CD4-positive, CD25-positive, alpha-beta regulatory T cell (primary cell): ENCODE measurements around the gene NHSL2. TPM values are rescaled to one million over a fixed set of nuclear protein-coding genes. Genes with fewer than 3 reads are reported as not detected.
A peak's percentile ranks its signal among the peaks of the same experiment; 100 is the strongest.
"Not testable (repeated sequence)": the region's sequence is repeated elsewhere in the genome, so short reads cannot be mapped to it uniquely, and the experiment has no call there.

Experiments
- ATAC-seq, 2 donors: fragments of 150-1000 bp; cut with Tn5 transposase; one replicate each; pipeline ENCODE4 v1.10.0; 2021; ENCODE audit warnings: low read depth in 2 of 2, moderate number of reproducible peaks in 2 of 2, moderate library complexity in 1 of 2
- DNase-seq, 3 donors: peaks; one replicate each; pipeline versions ENCODE4 v3.0.0 to v3.0.0-alpha.2; 2012 to 2022; ENCODE audit warnings: mixed read lengths in 1 of 3
- H3K27ac ChIP-seq: one replicate; pipeline ENCODE4 v1.7.0; 2013; ENCODE audit warnings: mild to moderate bottlenecking, low read length; ENCODE audit not compliant: insufficient read depth, poor library complexity, severe bottlenecking
- H3K27me3 ChIP-seq: one replicate; pipeline ENCODE4 v1.7.0; 2013; ENCODE audit warnings: low read length; ENCODE audit not compliant: control insufficient read depth, insufficient read depth
- H3K36me3 ChIP-seq: one replicate; pipeline ENCODE4 v1.7.0; 2013; ENCODE audit warnings: mild to moderate bottlenecking, low read length, moderate library complexity; ENCODE audit not compliant: control insufficient read depth, insufficient read depth
- H3K4me1 ChIP-seq: 2 replicates; pipeline ENCODE4 v1.7.0; 2013; ENCODE audit warnings: mild to moderate bottlenecking, low read length; ENCODE audit not compliant: insufficient read depth, control insufficient read depth, poor library complexity, severe bottlenecking
- H3K4me3 ChIP-seq: one replicate; pipeline ENCODE4 v1.7.0; 2013; ENCODE audit warnings: low read depth, mild to moderate bottlenecking, low read length, moderate library complexity
- H3K9me3 ChIP-seq, 2 experiments: 1 replicate in 1 of 2; 2 replicates in 1 of 2; pipeline ENCODE4 v1.7.0; 2013; ENCODE audit warnings: low read length in 2 of 2, mild to moderate bottlenecking in 1 of 2, moderate library complexity in 1 of 2; ENCODE audit not compliant: control insufficient read depth in 2 of 2
- H3K27ac Mint-ChIP-seq, 3 donors: one replicate each; pipeline ENCODE4 v1.8.0; 2020 to 2022; ENCODE audit warnings: mild to moderate bottlenecking in 3 of 3, mixed read lengths in 3 of 3, moderate library complexity in 2 of 3
- H3K27me3 Mint-ChIP-seq: one replicate; pipeline ENCODE4 v1.8.0; 2022; ENCODE audit warnings: mild to moderate bottlenecking, mixed read lengths
- H3K36me3 Mint-ChIP-seq: one replicate; pipeline ENCODE4 v1.8.0; 2020; ENCODE audit warnings: mixed read lengths
- H3K4me1 Mint-ChIP-seq, 4 donors: one replicate each; pipeline ENCODE4 v1.8.0; 2020 to 2022; ENCODE audit warnings: mixed read lengths in 4 of 4, mild to moderate bottlenecking in 1 of 4
- H3K4me3 Mint-ChIP-seq, 4 donors: one replicate each; pipeline ENCODE4 v1.8.0; 2020 to 2022; ENCODE audit warnings: mild to moderate bottlenecking in 4 of 4, mixed read lengths in 4 of 4, moderate library complexity in 3 of 4
- H3K9me3 Mint-ChIP-seq, 7 donors: one replicate each; pipeline ENCODE4 v1.8.0; 2020 to 2022; ENCODE audit warnings: mixed read lengths in 7 of 7, mild to moderate bottlenecking in 3 of 7, moderate library complexity in 2 of 7
- polyA plus RNA-seq, 4 donors: library from polyadenylated mRNA; unstranded; fragments of 300-500 nt; fragmentation: Illumina TruSeq; gene quantifications; one replicate each; pipeline ENCODE4 v1.2.3, GENCODE V29; 2021
- total RNA-seq: library from RNA; stranded (reverse); gene quantifications from one replicate; pipeline ENCODE4 v1.2.3, GENCODE V29; 2022

The NHSL2 gene
- total and polyA plus RNA-seq, 5 donors from 2014 or later, result 1.5 to 6.7 (median 2.2) TPM

DNA sequence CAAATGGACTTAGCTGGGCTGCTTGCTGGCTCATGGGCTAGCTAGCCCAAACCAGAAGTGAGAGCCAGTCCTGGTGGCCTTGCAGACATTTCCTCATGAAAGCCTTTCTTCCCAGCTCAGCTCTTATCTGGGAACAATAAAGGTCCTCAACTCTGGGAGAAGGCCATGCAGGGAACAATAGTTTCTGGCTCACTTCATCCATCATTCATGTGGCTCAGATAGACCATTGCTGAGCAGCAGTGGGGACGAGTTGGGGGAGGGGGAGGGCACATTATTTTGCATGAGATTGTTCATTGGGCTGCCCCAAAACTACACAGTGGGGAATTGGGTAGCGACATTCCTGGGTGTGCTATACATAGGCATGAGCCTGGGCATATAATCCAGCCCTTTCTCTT lies 47.6 kb downstream of the NHSL2 start:
- Histone ChIP-seq H3K4me1 (no peaks in the 10 kb centered on the region), H3K9me3 (no peaks in the 10 kb centered on the region), H3K36me3 (no peaks in the 10 kb centered on the region), H3K27ac (no peak overlapping the region), H3K4me3 (no peak overlapping the region), H3K27me3 (no peaks in the 10 kb centered on the region)
- H3K4me1 Mint-ChIP-seq, result no peaks in the 10 kb centered on the region
- H3K9me3 Mint-ChIP-seq, result peaks cover 0 to 1% (median 0%) of the 10 kb centered on the region in 7 donors
- no peak overlapping the region for H3K4me3 Mint-ChIP-seq
- no peak for ATAC-seq
- no peak for DNase-seq
- no peaks in the 10 kb centered on the region for H3K36me3 Mint-ChIP-seq
- no peaks in the 10 kb centered on the region for H3K27me3 Mint-ChIP-seq
- H3K27ac Mint-ChIP-seq, result no peak overlapping the region

DNA sequence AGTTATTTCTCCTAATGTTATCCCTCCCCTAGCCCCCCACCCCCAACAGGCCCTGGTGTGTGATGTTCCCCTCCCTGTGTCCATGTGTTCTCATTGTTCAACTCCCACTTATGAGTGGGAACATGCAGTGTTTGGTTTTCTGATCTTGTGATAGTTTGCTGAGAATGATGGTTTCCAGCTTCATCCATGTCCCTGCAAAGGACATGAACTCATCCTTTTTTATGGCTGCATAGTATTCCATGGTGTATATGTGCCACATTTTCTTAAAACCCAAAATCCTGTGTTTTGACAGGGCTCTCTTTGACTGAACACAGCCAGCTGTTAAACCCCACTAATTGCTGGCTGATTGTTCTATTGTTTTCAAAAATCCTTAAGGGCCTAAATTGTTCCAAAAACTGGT lies 53.5 kb downstream of the NHSL2 start:
- H3K4me1 Mint-ChIP-seq, H3K9me3 Mint-ChIP-seq, DNase-seq, H3K27ac Mint-ChIP-seq, H3K27me3 ChIP-seq, ATAC-seq, H3K9me3 ChIP-seq, H3K36me3 ChIP-seq, H3K27ac ChIP-seq, H3K4me3 Mint-ChIP-seq, H3K4me1 ChIP-seq, H3K27me3 Mint-ChIP-seq, H3K36me3 Mint-ChIP-seq, H3K4me3 ChIP-seq: not testable (repeated sequence)

DNA sequence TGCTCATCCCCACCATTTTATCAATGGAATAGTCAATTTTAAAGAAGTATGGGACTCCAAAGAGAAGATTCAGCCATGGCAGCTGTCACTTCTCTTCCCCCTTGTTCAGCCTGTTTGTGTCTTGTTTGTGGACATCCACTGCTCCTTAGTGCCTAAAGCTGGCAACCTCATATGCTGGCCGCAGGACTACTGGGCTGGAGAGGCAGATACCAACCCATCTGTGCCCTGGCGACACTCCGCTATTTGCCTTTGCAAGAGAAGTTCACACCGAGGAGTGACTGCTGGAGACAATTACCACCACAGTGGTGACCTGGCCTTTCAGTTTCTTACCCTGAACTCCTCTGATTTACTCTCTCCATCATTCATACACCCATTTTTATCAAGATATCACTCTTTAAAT lies 64.3 kb downstream of the NHSL2 start:
- Mint-ChIP-seq H3K9me3 (peaks cover 0 to 9% (median 0%) of the 10 kb centered on the region in 7 donors), H3K4me1 (peaks cover 0 to 4% (median 0%) of the 10 kb centered on the region in 4 donors), H3K4me3 (no peak overlapping the region), H3K36me3 (no peaks in the 10 kb centered on the region), H3K27me3 (peaks cover 17% of the 10 kb centered on the region), H3K27ac (peak overlapping the region in 1 of 3 donors; percentile 29)
- Histone ChIP-seq H3K27me3 (no peaks in the 10 kb centered on the region), H3K9me3 (no peaks in the 10 kb centered on the region), H3K4me1 (no peaks in the 10 kb centered on the region), H3K27ac (no peak overlapping the region), H3K36me3 (no peaks in the 10 kb centered on the region), H3K4me3 (no peak overlapping the region)
- DNase-seq (no peak), ATAC-seq (no peak)

DNA sequence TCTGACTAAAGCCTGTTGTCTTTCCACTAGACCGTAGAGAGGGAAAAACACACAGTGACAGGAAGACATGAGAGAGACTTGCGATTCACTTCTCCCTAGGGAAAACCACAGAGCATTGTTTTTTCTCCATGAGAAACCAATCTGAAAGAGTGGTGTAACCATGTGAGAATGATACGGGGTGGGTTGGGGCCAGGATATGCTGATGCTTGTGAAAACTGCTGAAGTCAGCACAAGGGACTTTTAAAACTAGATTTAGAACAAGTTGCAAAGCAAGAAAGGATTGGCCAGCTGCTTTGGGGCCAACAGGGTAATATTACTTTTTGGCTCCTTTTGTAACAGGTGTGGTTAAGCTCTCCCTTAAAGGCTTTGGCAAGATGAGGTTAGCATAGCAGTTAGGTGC lies 66.1 kb downstream of the NHSL2 start:
- Histone ChIP-seq H3K4me1 (no peaks in the 10 kb centered on the region), H3K36me3 (no peaks in the 10 kb centered on the region), H3K9me3 (no peaks in the 10 kb centered on the region), H3K27ac (no peak overlapping the region), H3K4me3 (no peak overlapping the region), H3K27me3 (no peaks in the 10 kb centered on the region)
- Mint-ChIP-seq H3K4me3 (no peak overlapping the region), H3K4me1 (peaks cover 0 to 4% (median 0%) of the 10 kb centered on the region in 4 donors), H3K9me3 (peaks cover 0 to 6% (median 0%) of the 10 kb centered on the region in 7 donors), H3K27me3 (peaks cover 18% of the 10 kb centered on the region), H3K27ac (no peak overlapping the region), H3K36me3 (no peaks in the 10 kb centered on the region)
- no peak for ATAC-seq
- DNase-seq, result no peak

DNA sequence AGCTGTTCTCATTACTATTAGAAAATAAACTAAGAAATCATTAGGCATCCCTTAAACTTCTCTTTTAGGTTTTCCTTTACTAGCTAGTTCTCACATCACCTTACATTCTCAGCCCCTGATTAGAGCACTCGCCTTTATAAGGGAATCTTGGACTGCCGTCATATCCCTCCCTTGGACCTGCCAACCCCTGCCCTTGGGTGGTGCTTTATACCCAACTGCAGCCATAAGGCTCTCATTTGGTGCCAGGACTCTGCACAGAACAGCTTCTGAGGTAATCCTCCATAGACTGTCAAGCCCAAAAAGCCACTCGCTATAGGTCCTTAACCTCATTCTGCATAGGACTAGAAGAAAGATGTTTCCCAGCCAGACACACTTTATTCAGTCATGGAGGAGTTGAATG lies 67.5 kb downstream of the NHSL2 start:
- no peaks in the 10 kb centered on the region for H3K9me3 ChIP-seq
- no peaks in the 10 kb centered on the region for H3K27me3 ChIP-seq
- no peak overlapping the region for H3K27ac ChIP-seq
- ATAC-seq, result no peak
- Mint-ChIP-seq H3K4me3 (no peak overlapping the region), H3K36me3 (no peaks in the 10 kb centered on the region), H3K27me3 (peaks cover 29% of the 10 kb centered on the region), H3K27ac (no peak overlapping the region), H3K4me1 (no peaks in the 10 kb centered on the region), H3K9me3 (peaks cover 0 to 6% (median 2%) of the 10 kb centered on the region in 7 donors)
- H3K36me3 ChIP-seq, result no peaks in the 10 kb centered on the region
- H3K4me1 ChIP-seq, result no peaks in the 10 kb centered on the region
- DNase-seq, result no peak
- H3K4me3 ChIP-seq, result no peak overlapping the region

DNA sequence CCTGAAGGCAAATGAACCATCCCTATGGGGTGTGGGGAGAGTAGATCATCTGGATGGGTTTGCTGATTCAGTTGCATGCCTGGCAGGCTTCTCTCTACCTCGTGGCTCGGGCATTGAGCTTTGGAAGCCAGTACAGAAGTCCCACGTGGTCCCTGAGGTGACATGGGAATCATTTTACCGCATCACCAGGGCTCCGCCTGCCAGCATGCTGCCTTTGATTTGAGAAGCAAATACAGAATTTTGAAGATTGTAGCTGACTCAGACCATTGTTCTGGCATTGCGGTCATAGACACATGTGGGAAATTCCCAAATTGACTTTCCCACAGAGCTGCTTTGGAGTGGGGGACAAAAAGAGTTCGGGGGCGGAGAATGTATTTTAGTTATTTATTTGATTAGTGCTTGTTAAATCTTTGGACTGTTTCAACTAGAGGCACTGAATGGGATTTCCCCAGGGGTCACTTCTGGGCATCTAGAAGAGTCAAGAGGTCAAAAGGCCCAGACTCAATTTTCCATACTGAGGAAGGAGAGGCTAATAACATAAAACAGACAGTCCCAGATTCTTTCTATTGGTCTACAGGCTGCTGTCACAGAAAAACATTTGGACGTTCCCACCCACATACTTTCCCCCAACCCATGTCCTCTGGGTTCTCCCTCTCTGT lies 79.3 kb downstream of the NHSL2 start:
- Histone ChIP-seq H3K27me3 (no peaks in the 10 kb centered on the region), H3K4me1 (no peaks in the 10 kb centered on the region), H3K4me3 (no peak overlapping the region), H3K36me3 (no peaks in the 10 kb centered on the region), H3K9me3 (no peaks in the 10 kb centered on the region), H3K27ac (no peak overlapping the region)
- ATAC-seq, result no peak
- no peak for DNase-seq
- Mint-ChIP-seq H3K27ac (no peak overlapping the region), H3K4me3 (no peak overlapping the region), H3K4me1 (peaks cover 0 to 12% (median 1%) of the 10 kb centered on the region in 4 donors), H3K36me3 (no peaks in the 10 kb centered on the region), H3K27me3 (peaks cover 5% of the 10 kb centered on the region), H3K9me3 (no peaks in the 10 kb centered on the region)

DNA sequence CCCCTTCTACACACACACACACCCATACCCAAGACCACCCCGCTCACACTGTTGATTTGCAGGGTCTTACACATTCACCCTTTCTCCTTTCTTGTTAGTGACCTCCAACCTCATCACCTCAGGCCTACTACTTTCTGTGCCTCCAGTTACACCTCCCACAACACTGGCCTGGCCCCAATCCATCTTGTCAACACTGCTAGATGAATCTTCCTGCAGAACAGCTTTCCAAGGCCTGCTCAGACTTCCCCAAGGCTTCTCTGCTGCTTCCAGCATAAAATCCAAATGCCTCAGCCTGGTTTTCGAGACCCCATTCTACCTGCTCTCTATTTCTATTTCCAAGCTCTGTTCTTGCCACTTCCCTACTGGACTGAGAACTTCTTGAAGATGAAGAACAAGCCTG lies 79.9 kb downstream of the NHSL2 start:
- no peaks in the 10 kb centered on the region for H3K36me3 Mint-ChIP-seq
- Histone ChIP-seq H3K27me3 (no peaks in the 10 kb centered on the region), H3K9me3 (no peaks in the 10 kb centered on the region), H3K36me3 (no peaks in the 10 kb centered on the region), H3K4me1 (no peaks in the 10 kb centered on the region), H3K4me3 (no peak overlapping the region), H3K27ac (no peak overlapping the region)
- H3K27ac Mint-ChIP-seq, result no peak overlapping the region
- H3K9me3 Mint-ChIP-seq, result no peaks in the 10 kb centered on the region
- H3K27me3 Mint-ChIP-seq, result peaks cover 5% of the 10 kb centered on the region
- DNase-seq (no peak), ATAC-seq (no peak)
- H3K4me1 Mint-ChIP-seq, result peaks cover 0 to 12% (median 1%) of the 10 kb centered on the region in 4 donors
- no peak overlapping the region for H3K4me3 Mint-ChIP-seq

DNA sequence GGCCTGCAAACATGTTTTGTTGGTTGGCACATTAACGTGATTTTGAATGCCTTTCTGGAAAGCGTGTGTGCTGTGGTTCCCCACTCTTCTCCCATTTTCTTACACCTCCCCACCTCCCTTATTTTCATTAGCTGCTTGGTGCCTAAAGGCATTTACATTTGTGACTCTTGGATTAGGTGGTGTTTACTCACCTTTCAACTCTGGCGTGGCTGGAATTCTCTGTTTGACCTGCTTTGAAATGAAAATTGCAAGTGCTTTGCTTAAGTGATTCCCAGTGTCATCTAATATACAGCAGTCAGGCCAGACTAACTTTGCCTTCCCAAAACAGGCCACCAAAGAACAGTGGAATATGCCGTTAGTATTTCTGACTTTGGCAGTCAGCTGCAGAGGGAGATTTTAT lies 80.5 kb downstream of the NHSL2 start:
- H3K4me3 ChIP-seq, result no peak overlapping the region
- Mint-ChIP-seq H3K27me3 (peaks cover 5% of the 10 kb centered on the region), H3K9me3 (no peaks in the 10 kb centered on the region), H3K4me1 (peaks cover 0 to 12% (median 1%) of the 10 kb centered on the region in 4 donors), H3K4me3 (no peak overlapping the region), H3K27ac (no peak overlapping the region), H3K36me3 (no peaks in the 10 kb centered on the region)
- ATAC-seq, result no peak
- DNase-seq, result no peak
- H3K27me3 ChIP-seq, result no peaks in the 10 kb centered on the region
- H3K4me1 ChIP-seq, result no peaks in the 10 kb centered on the region
- H3K9me3 ChIP-seq, result no peaks in the 10 kb centered on the region
- H3K36me3 ChIP-seq, result no peaks in the 10 kb centered on the region
- H3K27ac ChIP-seq, result no peak overlapping the region
